HEK293T (cell line): ENCODE measurements around the gene ATP8B3.

Experiments
- CTCF ChIA-PET: fragments of 350-600 bp; formaldehyde crosslinking; extraction: SDS; loops from one replicate; lab custom pipeline; 2021; ENCODE audit warnings: antibody characterized with exemption, inconsistent platforms; lab: Yijun Ruan, JAX
- POLR2A ChIA-PET: fragments of 350-600 bp; formaldehyde crosslinking; extraction: SDS; loops from one replicate; lab custom pipeline; 2020; ENCODE audit warnings: antibody characterized with exemption, inconsistent platforms; lab: Yijun Ruan, JAX
- DNase-seq: peaks from one replicate; pipeline ENCODE4 v3.0.0; 2012; ENCODE audit warnings: mixed read lengths; ENCODE audit errors: extremely low spot score
- ARNT ChIP-seq: fragments of 450-650 bp; IDR thresholded peaks from 2 replicates; pipeline ENCODE4 v1.6.1; 2017; ENCODE audit warnings: mild to moderate bottlenecking
- BHLHE40 ChIP-seq: fragments of 450-650 bp; IDR thresholded peaks from 2 replicates; pipeline ENCODE4 v1.6.1; 2016; ENCODE audit warnings: mild to moderate bottlenecking, moderate library complexity, borderline replicate concordance
- CTBP1 ChIP-seq: fragments of 450-650 bp; IDR thresholded peaks from 2 replicates; pipeline ENCODE4 v1.6.1; 2016; ENCODE audit warnings: borderline replicate concordance
- ELF4 ChIP-seq: fragments of 450-650 bp; IDR thresholded peaks from 2 replicates; pipeline ENCODE4 v1.6.1; 2017; ENCODE audit warnings: antibody characterized with exemption
- FOXA1 ChIP-seq: fragments of 450-650 bp; IDR thresholded peaks from 2 replicates; pipeline ENCODE4 v1.6.1; 2016; ENCODE audit warnings: mild to moderate bottlenecking
- FOXK2 ChIP-seq: fragments of 450-650 bp; IDR thresholded peaks from 2 replicates; pipeline ENCODE4 v1.6.1; 2016; ENCODE audit warnings: mild to moderate bottlenecking
- FOXM1 ChIP-seq: fragments of 450-650 bp; IDR thresholded peaks from 2 replicates; pipeline ENCODE4 v1.6.1; 2017; ENCODE audit warnings: mild to moderate bottlenecking, borderline replicate concordance
- HDGF ChIP-seq: fragments of 450-650 bp; IDR thresholded peaks from 2 replicates; pipeline ENCODE4 v1.6.1; 2017; ENCODE audit warnings: antibody characterized with exemption, borderline replicate concordance
- L3MBTL2 ChIP-seq: fragments of 450-650 bp; conservative IDR thresholded peaks from 2 replicates; pipeline ENCODE4 v1.6.1; 2016; ENCODE audit warnings: mild to moderate bottlenecking
- LEF1 ChIP-seq: fragments of 450-650 bp; IDR thresholded peaks from 2 replicates; pipeline ENCODE4 v1.6.1; 2017; ENCODE audit warnings: mild to moderate bottlenecking, borderline replicate concordance
- NFRKB ChIP-seq: fragments of 450-650 bp; IDR thresholded peaks from 2 replicates; pipeline ENCODE4 v1.6.1; 2016; ENCODE audit warnings: mild to moderate bottlenecking, moderate library complexity
- SP1 ChIP-seq: fragments of 450-650 bp; IDR thresholded peaks from 2 replicates; pipeline ENCODE4 v1.6.1; 2017
- SUZ12 ChIP-seq: fragments of 450-650 bp; IDR thresholded peaks from 2 replicates; pipeline ENCODE4 v1.6.1; 2016; ENCODE audit warnings: mild to moderate bottlenecking
- TARDBP ChIP-seq: fragments of 450-650 bp; IDR thresholded peaks from 2 replicates; pipeline ENCODE4 v1.6.1; 2016
- ZNF384 ChIP-seq: fragments of 450-650 bp; IDR thresholded peaks from 2 replicates; pipeline ENCODE4 v1.6.1; 2016
- TF ChIP-seq, protein P1 (sequence below): fragments of 450-650 bp; IDR thresholded peaks from 2 replicates; pipeline ENCODE4 v1.6.1; 2016

ATP8B3 gene

DNA sequence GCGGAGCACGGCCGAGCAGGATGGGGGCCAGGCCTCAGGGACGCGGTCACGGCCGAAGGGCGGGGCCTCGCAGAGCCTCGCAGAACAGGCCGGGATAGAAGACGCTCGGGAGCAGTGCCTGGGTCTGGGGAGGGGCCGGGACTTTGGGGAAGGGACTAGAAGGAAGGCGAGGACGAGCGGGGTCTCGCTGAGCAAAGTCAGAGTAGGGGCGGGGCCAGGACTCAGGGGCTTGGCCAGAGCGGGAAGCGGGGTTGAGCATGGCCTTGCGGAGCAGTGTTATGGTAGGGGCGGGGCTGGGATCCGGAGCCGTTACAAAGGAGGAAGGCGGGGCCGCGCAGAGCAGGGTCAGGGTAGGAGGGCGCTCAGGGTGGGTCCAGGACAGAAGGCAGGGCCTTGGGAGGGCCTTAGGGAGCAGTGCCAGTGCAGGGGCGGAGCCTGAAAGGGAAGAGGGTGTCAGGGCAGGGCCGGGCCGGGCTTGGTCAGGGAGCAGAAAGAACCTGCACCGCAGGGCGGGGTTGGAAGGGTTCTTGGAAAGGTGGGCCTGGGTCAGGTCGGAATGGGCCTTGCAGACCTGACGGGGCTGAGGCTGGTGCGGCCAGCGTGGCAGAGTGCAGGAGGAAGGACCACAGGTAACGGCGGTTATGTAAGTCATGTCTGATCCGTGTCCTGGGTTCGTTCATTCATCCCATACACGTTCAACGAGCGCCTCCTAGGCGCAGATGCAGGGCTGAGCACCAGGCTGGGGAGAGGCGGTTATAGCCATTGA is 533 bp upstream of the ATP8B3 start:
- CTCF ChIA-PET, result no interaction called here
- DNase-seq, result peak; percentile 99
- POLR2A ChIA-PET, result no interaction called here
- TF ChIP-seq L3MBTL2 (peak; percentile 41; the same call in 1 of the 2 replicates), LEF1 (no peak), BHLHE40 (no peak), SP1 (no peak)

DNA sequence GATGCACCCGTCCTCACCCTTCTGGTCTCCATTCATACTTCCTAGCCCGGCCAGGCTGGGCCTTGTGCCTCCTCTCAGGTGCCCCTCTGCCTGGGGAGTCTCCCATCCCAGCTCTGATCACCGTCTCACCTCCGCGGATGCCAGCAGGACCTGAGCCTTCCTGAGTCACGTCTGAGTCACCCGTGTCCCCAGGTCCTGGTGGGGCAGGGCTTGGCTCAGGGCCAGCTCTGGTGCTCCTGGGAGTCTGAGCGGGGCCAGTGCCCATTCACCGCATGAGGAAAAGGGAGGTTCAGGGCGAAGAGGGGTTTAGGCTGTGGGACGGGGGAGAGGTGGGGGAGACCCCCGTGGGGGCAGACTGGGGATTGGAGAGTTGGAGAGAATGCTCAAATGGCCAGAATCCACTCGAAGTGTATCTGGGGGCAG is 593 bp downstream of the ATP8B3 start:
- no peak for DNase-seq
- TF ChIP-seq, protein P1, sequence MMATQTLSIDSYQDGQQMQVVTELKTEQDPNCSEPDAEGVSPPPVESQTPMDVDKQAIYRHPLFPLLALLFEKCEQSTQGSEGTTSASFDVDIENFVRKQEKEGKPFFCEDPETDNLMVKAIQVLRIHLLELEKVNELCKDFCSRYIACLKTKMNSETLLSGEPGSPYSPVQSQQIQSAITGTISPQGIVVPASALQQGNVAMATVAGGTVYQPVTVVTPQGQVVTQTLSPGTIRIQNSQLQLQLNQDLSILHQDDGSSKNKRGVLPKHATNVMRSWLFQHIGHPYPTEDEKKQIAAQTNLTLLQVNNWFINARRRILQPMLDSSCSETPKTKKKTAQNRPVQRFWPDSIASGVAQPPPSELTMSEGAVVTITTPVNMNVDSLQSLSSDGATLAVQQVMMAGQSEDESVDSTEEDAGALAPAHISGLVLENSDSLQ, result no peak
- no peak for TF ChIP-seq FOXA1
- no peak for TF ChIP-seq SP1
- TF ChIP-seq NFRKB, result no peak
- no peak for TF ChIP-seq ELF4
- no peak for TF ChIP-seq BHLHE40
- TF ChIP-seq LEF1, result no peak
- TF ChIP-seq L3MBTL2, result no peak
- TF ChIP-seq SUZ12, result no peak
- TF ChIP-seq CTBP1, result no peak
- TF ChIP-seq FOXK2, result no peak
- no peak for TF ChIP-seq FOXM1
- TF ChIP-seq TARDBP, result no peak
- CTCF ChIA-PET, result interaction anchor here (2.5 kb wide), 1 partner anchor 15 kb away, joined by 8 read pairs; no protein-coding TSS in a partner anchor
- POLR2A ChIA-PET, result no interaction called here

- ChIA-PET CTCF (interaction anchor here (0.5 to 2.5 kb wide), 3 partner anchors 16 to 1316 kb away, joined by 3 to 8 read pairs (median 8); no protein-coding TSS in a partner anchor), POLR2A (interaction anchor here (0.6 kb wide), 1 partner anchor 103 kb away, joined by 3 read pairs; no protein-coding TSS in a partner anchor)
- no peak for TF ChIP-seq NFRKB
- DNase-seq, result no peak
These were observed 1.5 kb downstream of the ATP8B3 start for GRCh38 chr19:1810439-1811160.

DNA sequence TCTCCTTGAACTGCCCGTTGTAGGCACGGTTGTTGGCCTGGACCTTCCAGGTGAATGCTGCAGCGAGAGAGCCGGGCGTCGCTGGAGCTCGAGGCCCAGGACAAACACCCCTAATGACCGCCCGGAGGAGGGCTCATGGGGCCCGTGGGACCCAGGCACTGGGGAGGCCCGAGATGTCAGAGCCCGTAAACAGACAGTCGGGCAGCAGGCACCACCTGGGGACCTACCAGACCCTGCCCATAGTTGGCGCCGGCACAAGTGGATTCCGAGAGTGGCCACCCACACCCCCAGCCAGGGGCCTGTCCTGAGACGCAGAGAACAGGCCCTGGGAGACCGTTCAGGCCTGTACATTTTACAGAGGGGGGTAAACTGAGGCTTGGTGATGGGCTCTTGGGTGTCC is 2.4 kb downstream of the ATP8B3 start:
- ChIA-PET CTCF (interaction anchor here (0.6 to 2.5 kb wide), 2 partner anchors 16 to 265 kb away, joined by 8 read pairs; no protein-coding TSS in a partner anchor), POLR2A (no interaction called here)
- DNase-seq, result no peak
- TF ChIP-seq ZNF384, result no peak

DNA sequence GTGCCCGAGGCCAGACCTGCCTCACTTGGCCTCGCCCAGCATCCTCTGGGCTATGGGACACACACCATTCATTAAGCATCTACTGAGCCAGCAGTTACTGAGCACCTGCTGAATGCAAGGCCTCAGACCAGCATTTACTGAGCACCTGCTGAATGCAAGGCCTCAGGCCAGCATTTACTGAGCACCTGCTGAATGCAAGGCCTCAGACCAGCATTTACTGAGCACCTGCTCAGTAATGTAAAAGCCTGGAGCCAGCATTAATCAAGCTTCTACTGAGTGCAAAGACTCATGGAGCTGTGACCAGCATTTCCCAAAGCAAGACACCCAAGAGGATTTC is 3.7 kb downstream of the ATP8B3 start:
- DNase-seq, result no peak
- TF ChIP-seq SUZ12 (no peak), FOXK2 (no peak), FOXM1 (no peak), L3MBTL2 (no peak), LEF1 (no peak), ARNT (no peak), BHLHE40 (no peak), SP1 (no peak), NFRKB (no peak), ZNF384 (no peak), HDGF (no peak)
- TF ChIP-seq, protein P1, result no peak
- CTCF ChIA-PET, result no interaction called here
- POLR2A ChIA-PET, result no interaction called here

DNA sequence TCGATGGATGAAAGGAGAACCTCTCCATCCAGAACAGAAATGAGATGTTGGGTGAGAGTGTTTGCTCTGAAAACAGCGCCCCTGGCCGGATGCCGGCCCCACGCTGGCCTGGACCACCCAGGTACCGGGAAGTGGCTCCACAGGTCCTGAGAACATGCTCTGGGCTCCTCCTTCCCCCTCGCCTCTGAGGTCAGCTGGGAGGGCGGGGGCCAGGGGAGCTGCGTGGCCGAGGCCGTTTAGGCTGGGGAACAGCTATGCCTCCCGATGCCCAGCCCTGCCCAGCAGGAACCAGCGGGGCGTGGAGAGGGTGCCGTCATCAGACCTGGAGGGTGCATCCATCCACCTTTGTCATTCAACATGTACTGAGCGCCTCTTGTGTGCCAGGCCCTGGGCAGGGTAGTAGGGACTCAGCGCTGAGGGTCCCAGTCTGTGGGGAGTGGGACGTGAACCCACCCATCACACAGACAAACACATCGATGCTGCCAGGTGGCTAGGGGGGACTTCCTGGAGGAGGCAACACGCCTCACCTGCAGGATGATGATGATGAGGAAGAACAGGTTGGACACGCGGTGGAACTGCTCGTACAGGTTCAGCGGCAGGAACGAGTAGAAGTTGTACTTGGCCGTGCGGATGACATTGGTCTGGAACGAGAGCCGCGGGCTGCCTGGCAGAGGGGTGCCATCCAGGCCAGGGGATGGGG is 4.2 kb downstream of the ATP8B3 start:
- TF ChIP-seq CTBP1 (no peak), HDGF (no peak), LEF1 (no peak), SUZ12 (no peak), FOXM1 (no peak), FOXK2 (no peak), ELF4 (no peak), BHLHE40 (no peak), L3MBTL2 (no peak), NFRKB (no peak), ARNT (no peak), TARDBP (no peak), FOXA1 (no peak), SP1 (no peak), ZNF384 (no peak)
- TF ChIP-seq, protein P1, result no peak
- POLR2A ChIA-PET, result no interaction called here
- CTCF ChIA-PET, result no interaction called here
- no peak for DNase-seq
